HepG2 (cell line): ENCODE data around the gene PRSS1.
"Not testable (repeated sequence)": the region's sequence is repeated elsewhere in the genome, so short reads cannot be mapped to it uniquely, and the experiment has no call there.

Experiments
- ETV6 ChIP-seq: sonication (generic); formaldehyde crosslinking; conservative IDR thresholded peaks from 2 replicates; pipeline ENCODE4 v1.4.0; 2020; ENCODE audit warnings: missing genetic modification reagents
- MAF1 ChIP-seq: sonication (generic); formaldehyde crosslinking; IDR thresholded peaks from 2 replicates; pipeline ENCODE4 v1.5.0; 2020; ENCODE audit warnings: missing genetic modification reagents, borderline replicate concordance
- PREB ChIP-seq: sonication (generic); formaldehyde crosslinking; IDR thresholded peaks from 2 replicates; pipeline ENCODE4 v1.4.0; 2020; ENCODE audit warnings: missing genetic modification reagents
- PRPF4 ChIP-seq: fragments of 200-400 bp; formaldehyde crosslinking; IDR thresholded peaks from 2 replicates; pipeline ENCODE4 v1.6.1; 2016; ENCODE audit warnings: low read length, low read depth; ENCODE audit not compliant: poor library complexity, severe bottlenecking
- SMAD1 ChIP-seq: sonication (generic); formaldehyde crosslinking; IDR thresholded peaks from 2 replicates; pipeline ENCODE4 v1.4.0; 2020; ENCODE audit warnings: missing genetic modification reagents, low read depth, mild to moderate bottlenecking, borderline replicate concordance
- ZBTB10 ChIP-seq: sonication (generic); formaldehyde crosslinking; IDR thresholded peaks from 2 replicates; pipeline ENCODE4 v1.4.0; 2020; ENCODE audit warnings: missing genetic modification reagents, borderline replicate concordance
- ZMYM3 ChIP-seq: sonication (generic); formaldehyde crosslinking; IDR thresholded peaks from 2 replicates; pipeline ENCODE4 v1.5.1; 2020; ENCODE audit warnings: mild to moderate bottlenecking, missing genetic modification reagents
- TF ChIP-seq, protein P1 (sequence below): sonication (generic); formaldehyde crosslinking; IDR thresholded peaks from 2 replicates; pipeline ENCODE4 v1.4.0; 2020; ENCODE audit warnings: missing genetic modification reagents
- TF ChIP-seq, protein P2 (sequence below): sonication (generic); formaldehyde crosslinking; IDR thresholded peaks from 2 replicates; pipeline ENCODE4 v1.5.0; 2020; ENCODE audit warnings: mild to moderate bottlenecking, missing genetic modification reagents, moderate library complexity

GRCh38 chr7:142753925-142754491 is 4.7 kb downstream of the PRSS1 start:
- TF ChIP-seq, protein P1, sequence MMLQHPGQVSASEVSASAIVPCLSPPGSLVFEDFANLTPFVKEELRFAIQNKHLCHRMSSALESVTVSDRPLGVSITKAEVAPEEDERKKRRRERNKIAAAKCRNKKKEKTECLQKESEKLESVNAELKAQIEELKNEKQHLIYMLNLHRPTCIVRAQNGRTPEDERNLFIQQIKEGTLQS = not testable (repeated sequence)
- TF ChIP-seq, protein P2, sequence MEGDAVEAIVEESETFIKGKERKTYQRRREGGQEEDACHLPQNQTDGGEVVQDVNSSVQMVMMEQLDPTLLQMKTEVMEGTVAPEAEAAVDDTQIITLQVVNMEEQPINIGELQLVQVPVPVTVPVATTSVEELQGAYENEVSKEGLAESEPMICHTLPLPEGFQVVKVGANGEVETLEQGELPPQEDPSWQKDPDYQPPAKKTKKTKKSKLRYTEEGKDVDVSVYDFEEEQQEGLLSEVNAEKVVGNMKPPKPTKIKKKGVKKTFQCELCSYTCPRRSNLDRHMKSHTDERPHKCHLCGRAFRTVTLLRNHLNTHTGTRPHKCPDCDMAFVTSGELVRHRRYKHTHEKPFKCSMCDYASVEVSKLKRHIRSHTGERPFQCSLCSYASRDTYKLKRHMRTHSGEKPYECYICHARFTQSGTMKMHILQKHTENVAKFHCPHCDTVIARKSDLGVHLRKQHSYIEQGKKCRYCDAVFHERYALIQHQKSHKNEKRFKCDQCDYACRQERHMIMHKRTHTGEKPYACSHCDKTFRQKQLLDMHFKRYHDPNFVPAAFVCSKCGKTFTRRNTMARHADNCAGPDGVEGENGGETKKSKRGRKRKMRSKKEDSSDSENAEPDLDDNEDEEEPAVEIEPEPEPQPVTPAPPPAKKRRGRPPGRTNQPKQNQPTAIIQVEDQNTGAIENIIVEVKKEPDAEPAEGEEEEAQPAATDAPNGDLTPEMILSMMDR = not testable (repeated sequence)
- TF ChIP-seq PREB (CRISPR knock-in tag); ZMYM3; SMAD1 (CRISPR knock-in tag); ETV6 (CRISPR knock-in tag); MAF1 (CRISPR knock-in tag); ZBTB10 (CRISPR knock-in tag); PRPF4: not testable (repeated sequence)
